MM.1S (cell line): ENCODE measurements around the gene RFPL1.

Experiments
- DNase-seq: peaks from one replicate; pipeline ENCODE4 v3.0.0-alpha.2; 2015
- H2AFZ ChIP-seq: fragments of 300-600 bp; sonication (generic); 2 replicates; pipeline ENCODE4 v1.6.0; 2016; ENCODE audit warnings: antibody characterized with exemption, low read length
- H3F3A ChIP-seq: fragments of 300-600 bp; sonication (generic); 2 replicates; pipeline ENCODE4 v1.6.1; 2016; ENCODE audit warnings: mild to moderate bottlenecking, antibody characterized with exemption, low read length, moderate library complexity, mixed read lengths; ENCODE audit not compliant: insufficient read depth
- H3K27ac ChIP-seq: fragments of 300-600 bp; sonication (generic); 2 replicates; pipeline ENCODE4 v1.5.1; 2016; ENCODE audit warnings: mild to moderate bottlenecking, low read length
- H3K27me3 ChIP-seq: fragments of 300-600 bp; sonication (generic); replicated peaks from 2 replicates; pipeline ENCODE4 v1.6.0; 2016; ENCODE audit warnings: low read length; ENCODE audit not compliant: insufficient read depth
- H3K36me3 ChIP-seq: fragments of 300-600 bp; sonication (generic); replicated peaks from 2 replicates; pipeline ENCODE4 v1.6.1; 2016; ENCODE audit warnings: mild to moderate bottlenecking, low read length, mixed read lengths; ENCODE audit not compliant: insufficient read depth
- H3K4me1 ChIP-seq: fragments of 300-600 bp; sonication (generic); 2 replicates; pipeline ENCODE4 v1.6.1; 2016; ENCODE audit warnings: low read length, mixed read lengths
- H3K4me2 ChIP-seq: fragments of 300-600 bp; sonication (generic); 2 replicates; pipeline ENCODE4 v1.6.0; 2016; ENCODE audit warnings: low read depth, low read length
- H3K4me3 ChIP-seq: fragments of 300-600 bp; sonication (generic); 2 replicates; pipeline ENCODE4 v1.5.1; 2016; ENCODE audit warnings: low read length, mixed read lengths
- H3K79me2 ChIP-seq: fragments of 300-600 bp; sonication (generic); 2 replicates; pipeline ENCODE4 v1.6.1; 2016; ENCODE audit warnings: mixed run types, low read length, mixed read lengths
- H3K9ac ChIP-seq: fragments of 300-600 bp; sonication (generic); 2 replicates; pipeline ENCODE4 v1.6.1; 2016; ENCODE audit warnings: low read length, mixed read lengths
- H3K9me2 ChIP-seq: fragments of 300-600 bp; sonication (generic); replicated peaks from 2 replicates; pipeline ENCODE4 v1.6.1; 2016; ENCODE audit warnings: mild to moderate bottlenecking, low read length, mixed read lengths; ENCODE audit not compliant: insufficient read depth
- H3K9me3 ChIP-seq: fragments of 300-600 bp; sonication (generic); replicated peaks from 2 replicates; pipeline ENCODE4 v1.6.1; 2016; ENCODE audit warnings: mild to moderate bottlenecking, low read length, mixed read lengths; ENCODE audit not compliant: insufficient read depth
- H4K20me1 ChIP-seq: fragments of 300-600 bp; sonication (generic); 2 replicates; pipeline ENCODE4 v1.6.1; 2016; ENCODE audit warnings: mild to moderate bottlenecking, low read length, moderate library complexity, mixed read lengths; ENCODE audit not compliant: insufficient read depth
- CTCF ChIP-seq: fragments of 300-600 bp; sonication (generic); IDR thresholded peaks from 2 replicates; pipeline ENCODE4 v1.5.1; 2016; ENCODE audit warnings: antibody characterized with exemption, low read length, mixed read lengths
- EZH2 ChIP-seq: fragments of 300-600 bp; sonication (generic); optimal IDR thresholded peaks from 2 replicates; pipeline ENCODE3; 2017; ENCODE audit warnings: low read depth, mild to moderate bottlenecking, antibody characterized with exemption, low read length, mixed read lengths
- EZH2phosphoT487 ChIP-seq: fragments of 300-600 bp; sonication (generic); IDR thresholded peaks from 2 replicates; pipeline ENCODE4 v1.6.1; 2018; ENCODE audit warnings: antibody characterized with exemption, low read length

Gene RFPL1

GRCh38 chr22:29393019-29393608, 45.3 kb upstream of the RFPL1 start:
- H2AFZ ChIP-seq, result no peak overlapping the region
- no peak overlapping the region for H3K4me2 ChIP-seq
- DNase-seq, result no peak
- H3F3A ChIP-seq, result no peaks in the 10 kb centered on the region
- H3K9me2 ChIP-seq, result no peaks in the 10 kb centered on the region
- no peaks in the 10 kb centered on the region for H4K20me1 ChIP-seq
- no peak overlapping the region for H3K4me3 ChIP-seq
- no peaks in the 10 kb centered on the region for H3K27me3 ChIP-seq
- peaks cover 5% of the 10 kb centered on the region for H3K79me2 ChIP-seq
- no peak overlapping the region for H3K9ac ChIP-seq
- H3K27ac ChIP-seq, result no peak overlapping the region
- H3K36me3 ChIP-seq, result no peaks in the 10 kb centered on the region
- TF ChIP-seq CTCF, result no peak
- no peak for TF ChIP-seq EZH2
- TF ChIP-seq EZH2phosphoT487, result no peak
- H3K4me1 ChIP-seq, result no peaks in the 10 kb centered on the region
- no peaks in the 10 kb centered on the region for H3K9me3 ChIP-seq

DNA sequence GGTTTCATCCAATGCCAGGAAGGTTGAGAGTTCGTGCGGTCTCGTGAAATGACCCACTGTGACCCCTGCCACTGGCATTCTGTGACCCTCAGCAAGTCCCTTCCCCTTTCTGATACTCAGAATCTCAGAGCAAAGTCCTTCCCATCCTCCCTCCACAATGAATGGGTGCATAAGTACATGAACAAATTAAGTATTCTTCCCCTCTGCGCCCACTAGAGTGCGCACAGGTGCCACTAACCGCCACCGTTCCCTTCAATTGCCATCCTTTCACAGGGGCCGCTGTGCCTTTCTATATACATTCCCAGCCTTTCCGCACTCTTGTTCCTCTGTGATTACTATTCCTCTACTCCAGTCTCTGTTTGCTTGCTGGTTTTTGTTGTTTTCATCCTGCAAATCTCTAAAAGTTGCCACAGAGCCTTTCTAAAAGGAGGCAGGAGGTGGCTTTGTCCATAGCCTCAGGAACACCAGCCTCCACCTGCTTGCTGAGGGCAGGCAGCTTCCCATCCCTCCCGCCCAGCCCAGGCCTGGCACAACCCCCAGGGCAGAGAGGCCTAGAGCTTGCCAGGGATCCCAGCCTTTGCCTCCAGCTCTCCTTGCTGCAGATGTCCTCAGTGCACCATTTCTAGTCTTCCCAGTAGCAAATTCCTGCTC, 43.3 kb upstream of the RFPL1 start:
- no peak overlapping the region for H3K27ac ChIP-seq
- H3K79me2 ChIP-seq, result no peaks in the 10 kb centered on the region
- H3F3A ChIP-seq, result no peaks in the 10 kb centered on the region
- no peaks in the 10 kb centered on the region for H3K9me3 ChIP-seq
- H3K4me2 ChIP-seq, result no peak overlapping the region; the same call in 1 of the 2 replicates
- H3K4me1 ChIP-seq, result no peaks in the 10 kb centered on the region
- no peaks in the 10 kb centered on the region for H3K36me3 ChIP-seq
- no peaks in the 10 kb centered on the region for H3K27me3 ChIP-seq
- no peaks in the 10 kb centered on the region for H3K9me2 ChIP-seq
- H3K9ac ChIP-seq, result no peak overlapping the region
- H2AFZ ChIP-seq, result peak overlapping the region; percentile 47; the same call in 1 of the 2 replicates
- no peak overlapping the region for H3K4me3 ChIP-seq
- DNase-seq, result peak; percentile 71
- TF ChIP-seq CTCF (peak; percentile 87), EZH2phosphoT487 (no peak), EZH2 (no peak)
- no peaks in the 10 kb centered on the region for H4K20me1 ChIP-seq

DNA sequence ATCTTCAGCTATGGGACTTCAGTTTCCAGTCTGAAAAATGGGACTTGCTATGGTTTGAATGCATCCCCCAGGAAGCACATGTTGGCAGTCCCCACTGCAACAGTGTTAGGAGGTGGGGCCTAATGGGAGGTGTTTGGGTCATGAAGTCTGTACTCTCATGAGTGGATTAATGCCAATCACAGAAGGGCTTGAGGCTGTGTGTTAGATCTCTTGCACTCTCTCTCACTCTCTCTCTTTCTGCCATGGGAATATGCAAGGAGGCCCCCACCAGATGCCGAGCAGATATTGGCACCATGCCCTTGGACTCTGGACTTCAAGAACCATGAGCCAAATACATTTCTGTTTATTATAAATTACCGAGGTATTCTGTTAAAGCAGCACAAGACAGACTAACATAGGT, 42.3 kb upstream of the RFPL1 start:
- Histone ChIP-seq H3K27me3 (no peaks in the 10 kb centered on the region), H3K4me2 (no peak overlapping the region), H3K79me2 (no peaks in the 10 kb centered on the region), H3F3A (no peaks in the 10 kb centered on the region), H3K4me3 (no peak overlapping the region), H3K9me3 (no peaks in the 10 kb centered on the region), H3K36me3 (no peaks in the 10 kb centered on the region), H3K9me2 (no peaks in the 10 kb centered on the region), H2AFZ (no peak overlapping the region), H3K9ac (no peak overlapping the region), H4K20me1 (no peaks in the 10 kb centered on the region), H3K27ac (no peak overlapping the region), H3K4me1 (no peaks in the 10 kb centered on the region)
- TF ChIP-seq CTCF (no peak), EZH2 (no peak), EZH2phosphoT487 (no peak)
- no peak for DNase-seq
